SK-N-SH (cell line): ENCODE measurements around the gene MOB2. TPM values are rescaled to one million over a fixed set of nuclear protein-coding genes. Genes with fewer than 3 reads are reported as not detected.

Experiments
- CTCF ChIA-PET: fragments of 300-600, 350-600 bp; formaldehyde crosslinking; extraction: SDS; loops from one replicate; lab custom pipeline; 2021; lab: Yijun Ruan, JAX
- POLR2A ChIA-PET: fragments of 350-600 bp; sonication (Branson Sonifier 250); formaldehyde crosslinking; extraction: SDS; loops from one replicate; lab custom pipeline; 2020; ENCODE audit warnings: antibody characterized with exemption, inconsistent platforms; lab: Yijun Ruan, JAX
- DNase-seq: peaks from one replicate; pipeline ENCODE4 v3.0.0; 2012
- H2AFZ ChIP-seq: fragments of 200-600 bp; sonication (generic); 2 replicates; pipeline ENCODE4 v1.8.1; 2016; ENCODE audit warnings: antibody characterized with exemption, mild to moderate bottlenecking, low read depth
- H3F3A ChIP-seq: fragments of 200-600 bp; sonication (generic); replicated peaks from 2 replicates; pipeline ENCODE3; 2016; ENCODE audit warnings: antibody characterized with exemption, mild to moderate bottlenecking; ENCODE audit not compliant: insufficient read depth
- H3K27ac ChIP-seq, 2 experiments: fragments of 200-500 bp in 1 of 2; fragments of 200-600 bp in 1 of 2; sonication (Bioruptor generic) in 1 of 2; sonication (generic), shearing (Covaris generic) in 1 of 2; 2 replicates each; pipeline versions ENCODE4 v1.5.1 to v1.6.1; 2014 to 2016; ENCODE audit warnings: low read depth in 2 of 2, inconsistent platforms in 1 of 2, low read length in 1 of 2, mild to moderate bottlenecking in 1 of 2, mixed read lengths in 1 of 2
- H3K27me3 ChIP-seq: fragments of 200-600 bp; sonication (generic), shearing (Covaris generic); 2 replicates; pipeline ENCODE4 v1.6.1; 2016; ENCODE audit warnings: mixed run types; ENCODE audit not compliant: insufficient read depth
- H3K36me3 ChIP-seq, 2 experiments: fragments of 200-500 bp in 1 of 2; fragments of 200-600 bp in 1 of 2; sonication (Bioruptor generic) in 1 of 2; sonication (generic) in 1 of 2; replicated peaks in 1 of 2; 2 replicates each; pipeline versions ENCODE3 to v1.5.1; 2014 to 2016; ENCODE audit warnings: low read length in 1 of 2, mild to moderate bottlenecking in 1 of 2; ENCODE audit not compliant: insufficient read depth in 2 of 2, control insufficient read depth in 1 of 2
- H3K4me1 ChIP-seq, 2 experiments: fragments of 200-500 bp in 1 of 2; fragments of 200-600 bp in 1 of 2; sonication (Bioruptor generic) in 1 of 2; sonication (generic), shearing (Covaris generic) in 1 of 2; 2 replicates each; pipeline versions ENCODE4 v1.5.1 to v1.6.1; 2014 to 2016; ENCODE audit warnings: low read depth in 1 of 2, low read length in 1 of 2, mixed run types in 1 of 2; ENCODE audit not compliant: insufficient read depth in 2 of 2, control insufficient read depth in 1 of 2
- H3K4me2 ChIP-seq: fragments of 200-600 bp; sonication (generic), shearing (Covaris generic); 2 replicates; pipeline ENCODE4 v1.6.1; 2017; ENCODE audit warnings: mixed run types
- H3K4me3 ChIP-seq, 2 experiments: fragments of 200-500 bp in 1 of 2; fragments of 200-600 bp in 1 of 2; sonication (Bioruptor generic) in 1 of 2; sonication (generic), shearing (Covaris generic) in 1 of 2; 2 replicates each; pipeline versions ENCODE4 v1.5.1 to v1.8.1; 2014 to 2016; ENCODE audit warnings: low read depth in 2 of 2, inconsistent platforms in 1 of 2, low read length in 1 of 2, mild to moderate bottlenecking in 1 of 2, mixed read lengths in 1 of 2, moderate library complexity in 1 of 2
- H3K79me2 ChIP-seq: fragments of 200-600 bp; sonication (generic); 2 replicates; pipeline ENCODE4 v1.8.1; 2017; ENCODE audit warnings: mild to moderate bottlenecking; ENCODE audit not compliant: insufficient read depth
- H3K9ac ChIP-seq: fragments of 200-600 bp; sonication (generic); 2 replicates; pipeline ENCODE4 v1.6.1; 2017; ENCODE audit warnings: mixed run types
- H3K9me2 ChIP-seq: fragments of 200-600 bp; sonication (generic); 2 replicates; pipeline ENCODE4 v1.6.1; 2017; ENCODE audit warnings: mixed run types
- H3K9me3 ChIP-seq: fragments of 200-600 bp; sonication (generic); 2 replicates; pipeline ENCODE4 v1.6.1; 2017; ENCODE audit warnings: mixed run types, mild to moderate bottlenecking, moderate library complexity
- H4K20me1 ChIP-seq: fragments of 200-600 bp; sonication (generic); 2 replicates; pipeline ENCODE4 v1.6.1; 2017; ENCODE audit warnings: mild to moderate bottlenecking, mixed run types; ENCODE audit not compliant: insufficient read depth
- FOSL2 ChIP-seq: IDR thresholded peaks from 2 replicates; pipeline ENCODE4 v1.4.0; 2012; ENCODE audit warnings: low read depth, mild to moderate bottlenecking, moderate library complexity, borderline replicate concordance
- IRF3 ChIP-seq: fragments of 150-350 bp; IDR thresholded peaks from 2 replicates; pipeline ENCODE4 v1.6.1; 2016; ENCODE audit warnings: mild to moderate bottlenecking, low read depth, low read length
- MEF2A ChIP-seq: IDR thresholded peaks from 2 replicates; pipeline ENCODE4 v1.4.0; 2012; ENCODE audit warnings: low read depth, borderline replicate concordance
- RXRA ChIP-seq: IDR thresholded peaks from 2 replicates; pipeline ENCODE4 v1.4.0; 2012; ENCODE audit warnings: low read depth, mild to moderate bottlenecking, borderline replicate concordance
- SMC3 ChIP-seq: IDR thresholded peaks from 2 replicates; pipeline ENCODE4 v1.6.1; 2012; ENCODE audit warnings: low read depth, low read length, improper control_type of control experiment
- TEAD4 ChIP-seq: IDR thresholded peaks from 2 replicates; pipeline ENCODE4 v1.4.0; 2012; ENCODE audit warnings: mild to moderate bottlenecking, borderline replicate concordance; ENCODE audit not compliant: insufficient read depth
- YY1 ChIP-seq: IDR thresholded peaks from 2 replicates; pipeline ENCODE4 v1.4.0; 2012; ENCODE audit warnings: low read depth, mild to moderate bottlenecking
- WGBS: methylation state at CpG from one replicate; pipeline ENCODE4 v1.1.6; 2017; ENCODE audit warnings: low lambda C conversion rate; 5-methylcytosine and 5-hydroxymethylcytosine counted together
- polyA plus RNA-seq, 3 experiments: library from polyadenylated mRNA; depleted of rRNA; stranded (reverse); fragments of >200 nt; gene quantifications; 2 replicates each; pipeline ENCODE4 v1.2.3, GENCODE V29; 2012
- TF ChIP-seq, protein P1 (sequence below): IDR thresholded peaks from 2 replicates; pipeline ENCODE4 v1.4.0; 2012; ENCODE audit warnings: low read depth, borderline replicate concordance
- TF ChIP-seq, protein P2 (sequence below): fragments of 200-600 bp; sonication (generic); IDR thresholded peaks from 2 replicates; pipeline ENCODE4 v1.6.1; 2017; ENCODE audit warnings: antibody characterized with exemption, mild to moderate bottlenecking, moderate library complexity
- TF ChIP-seq, protein P3 (sequence below): fragments of 150-350 bp; IDR thresholded peaks from 2 replicates; pipeline ENCODE4 v1.6.1; 2017; ENCODE audit warnings: antibody characterized with exemption, low read length, low read depth, borderline replicate concordance

The MOB2 gene
- polyA plus RNA-seq, 1 of the 3 experiments (the other 2 are of a cell fraction): 45.8 TPM

GRCh38 chr11:1470681-1471611 lies 15.6 kb downstream of the MOB2 start (continued):
- no peak for TF ChIP-seq TEAD4

DNA sequence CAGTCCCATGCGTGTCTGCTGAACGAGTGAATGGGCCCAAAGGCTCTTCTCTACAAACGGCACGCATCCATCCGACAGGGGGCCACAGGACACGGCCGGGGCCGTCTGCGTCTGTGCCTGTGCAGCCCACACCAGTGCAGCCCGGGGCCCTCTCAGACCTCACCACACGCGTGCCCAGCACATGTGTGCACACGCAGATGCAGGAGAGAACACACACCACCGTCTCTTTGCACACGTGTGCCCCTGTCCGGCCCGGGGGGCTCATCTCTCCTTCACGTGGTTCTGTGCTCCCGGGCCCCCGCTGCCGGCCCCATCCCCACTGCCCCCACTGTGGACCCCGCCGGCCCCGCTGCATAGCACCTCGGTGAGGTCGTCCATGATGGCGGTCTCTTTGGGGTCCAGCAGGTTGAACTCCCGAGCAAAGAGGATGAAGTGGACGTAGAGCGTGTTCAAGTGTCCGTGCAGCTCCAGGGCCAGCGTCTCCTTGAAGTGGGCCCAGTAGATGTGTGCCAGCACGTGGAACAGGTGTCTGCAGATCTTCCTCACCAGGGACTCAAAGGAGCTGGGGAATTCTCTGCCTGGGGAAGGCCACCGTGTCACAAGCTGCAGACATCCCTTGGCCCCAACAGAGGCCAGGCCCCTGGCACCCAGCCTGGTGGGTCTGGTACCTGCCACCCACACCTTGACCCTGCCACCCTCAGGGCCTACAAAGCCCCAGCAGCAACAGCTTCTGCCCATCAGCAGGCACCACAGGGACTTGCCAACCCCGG lies 16.5 kb downstream of the MOB2 start:
- Histone ChIP-seq H3K4me2 (no peak overlapping the region), H4K20me1 (no peaks in the 10 kb centered on the region), H3K79me2 (no peaks in the 10 kb centered on the region), H3K27me3 (no peaks in the 10 kb centered on the region), H3K9ac (no peak overlapping the region), H3K27ac (no peak overlapping the region), H3K9me2 (no peaks in the 10 kb centered on the region), H3K36me3 (peaks cover under 1 to 31% of the 10 kb centered on the region in 2 experiments), H3K4me1 (no peaks in the 10 kb centered on the region; a peak in 1 of 4 replicates), H2AFZ (no peak overlapping the region), H3K9me3 (no peaks in the 10 kb centered on the region), H3K4me3 (no peak overlapping the region), H3F3A (no peaks in the 10 kb centered on the region)
- CTCF ChIA-PET: interaction anchor here (0.7 kb wide), 1 partner anchor 46 kb away, joined by 3 read pairs; no protein-coding TSS in a partner anchor
- TF ChIP-seq SMC3: no peak
- TF ChIP-seq, protein P1, sequence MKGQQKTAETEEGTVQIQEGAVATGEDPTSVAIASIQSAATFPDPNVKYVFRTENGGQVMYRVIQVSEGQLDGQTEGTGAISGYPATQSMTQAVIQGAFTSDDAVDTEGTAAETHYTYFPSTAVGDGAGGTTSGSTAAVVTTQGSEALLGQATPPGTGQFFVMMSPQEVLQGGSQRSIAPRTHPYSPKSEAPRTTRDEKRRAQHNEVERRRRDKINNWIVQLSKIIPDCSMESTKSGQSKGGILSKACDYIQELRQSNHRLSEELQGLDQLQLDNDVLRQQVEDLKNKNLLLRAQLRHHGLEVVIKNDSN: no peak
- TF ChIP-seq YY1: no peak
- no peak for TF ChIP-seq IRF3
- TF ChIP-seq, protein P2, sequence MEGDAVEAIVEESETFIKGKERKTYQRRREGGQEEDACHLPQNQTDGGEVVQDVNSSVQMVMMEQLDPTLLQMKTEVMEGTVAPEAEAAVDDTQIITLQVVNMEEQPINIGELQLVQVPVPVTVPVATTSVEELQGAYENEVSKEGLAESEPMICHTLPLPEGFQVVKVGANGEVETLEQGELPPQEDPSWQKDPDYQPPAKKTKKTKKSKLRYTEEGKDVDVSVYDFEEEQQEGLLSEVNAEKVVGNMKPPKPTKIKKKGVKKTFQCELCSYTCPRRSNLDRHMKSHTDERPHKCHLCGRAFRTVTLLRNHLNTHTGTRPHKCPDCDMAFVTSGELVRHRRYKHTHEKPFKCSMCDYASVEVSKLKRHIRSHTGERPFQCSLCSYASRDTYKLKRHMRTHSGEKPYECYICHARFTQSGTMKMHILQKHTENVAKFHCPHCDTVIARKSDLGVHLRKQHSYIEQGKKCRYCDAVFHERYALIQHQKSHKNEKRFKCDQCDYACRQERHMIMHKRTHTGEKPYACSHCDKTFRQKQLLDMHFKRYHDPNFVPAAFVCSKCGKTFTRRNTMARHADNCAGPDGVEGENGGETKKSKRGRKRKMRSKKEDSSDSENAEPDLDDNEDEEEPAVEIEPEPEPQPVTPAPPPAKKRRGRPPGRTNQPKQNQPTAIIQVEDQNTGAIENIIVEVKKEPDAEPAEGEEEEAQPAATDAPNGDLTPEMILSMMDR: no peak
- 92% methylated on average over 32 of the region's 35 CpGs for WGBS
- POLR2A ChIA-PET: no interaction called here
- DNase-seq: no peak

DNA sequence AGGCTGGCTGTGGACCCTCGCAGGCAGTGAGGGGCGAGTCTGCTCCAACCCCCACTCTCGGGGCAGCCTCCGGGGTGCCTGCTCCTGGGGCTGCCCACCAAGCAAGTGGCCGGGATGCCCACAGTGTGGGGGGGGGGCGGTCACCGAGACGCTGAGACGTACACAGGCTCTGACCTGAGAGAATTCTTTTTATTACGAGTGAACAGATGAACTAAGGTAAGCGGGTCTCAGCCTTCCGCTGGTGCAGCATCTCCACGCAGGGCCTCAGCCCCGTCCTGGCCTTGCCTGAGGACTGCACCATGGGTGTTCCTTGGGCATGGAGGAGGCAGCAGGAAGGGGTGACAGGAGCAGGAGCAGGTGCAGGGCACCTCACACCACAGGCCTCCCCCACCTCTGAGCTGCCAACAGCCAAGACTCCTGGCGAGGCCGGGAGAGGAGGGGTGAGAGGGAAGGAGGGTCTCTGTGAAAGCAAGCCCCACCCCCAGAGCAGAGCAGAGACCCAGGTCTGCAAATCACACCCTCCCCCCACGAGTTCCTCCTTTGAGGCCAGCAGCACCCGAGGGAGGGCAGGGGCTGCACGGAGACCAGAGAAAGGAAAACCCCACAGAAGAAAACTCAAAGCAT lies 17.2 kb downstream of the MOB2 start:
- H3K27me3 ChIP-seq: no peaks in the 10 kb centered on the region
- no peaks in the 10 kb centered on the region for H3F3A ChIP-seq
- ChIA-PET CTCF (interaction anchor here (1.3 kb wide), 1 partner anchor 8 kb away, joined by 5 read pairs; no protein-coding TSS in a partner anchor), POLR2A (no interaction called here)
- no peak overlapping the region for H3K9ac ChIP-seq
- no peak for DNase-seq
- no peak overlapping the region for H2AFZ ChIP-seq
- H3K4me1 ChIP-seq: no peaks in the 10 kb centered on the region; a peak in 1 of 4 replicates
- WGBS: 90% methylated on average over 13 of the region's 19 CpGs
- no peaks in the 10 kb centered on the region for H3K9me3 ChIP-seq
- H3K4me2 ChIP-seq: no peak overlapping the region
- H3K9me2 ChIP-seq: no peaks in the 10 kb centered on the region
- TF ChIP-seq RXRA (no peak), MEF2A (no peak), FOSL2 (no peak)
- TF ChIP-seq, protein P1: no peak
- TF ChIP-seq, protein P3, sequence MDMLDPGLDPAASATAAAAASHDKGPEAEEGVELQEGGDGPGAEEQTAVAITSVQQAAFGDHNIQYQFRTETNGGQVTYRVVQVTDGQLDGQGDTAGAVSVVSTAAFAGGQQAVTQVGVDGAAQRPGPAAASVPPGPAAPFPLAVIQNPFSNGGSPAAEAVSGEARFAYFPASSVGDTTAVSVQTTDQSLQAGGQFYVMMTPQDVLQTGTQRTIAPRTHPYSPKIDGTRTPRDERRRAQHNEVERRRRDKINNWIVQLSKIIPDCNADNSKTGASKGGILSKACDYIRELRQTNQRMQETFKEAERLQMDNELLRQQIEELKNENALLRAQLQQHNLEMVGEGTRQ: no peak
- H3K4me3 ChIP-seq: no peak overlapping the region
- no peaks in the 10 kb centered on the region for H3K79me2 ChIP-seq
- peaks cover 0 to 28% of the 10 kb centered on the region in 2 experiments for H3K36me3 ChIP-seq
- no peaks in the 10 kb centered on the region for H4K20me1 ChIP-seq
- no peak overlapping the region for H3K27ac ChIP-seq
